HG03460 (cell line): Measurements from ENCODE around the gene FADS3.

Experiments used
- ATAC-seq: cut with Tn5 transposase; IDR thresholded peaks from one replicate; pipeline ENCODE4 v1.9.1; 2021; ENCODE audit not compliant: unreplicated experiment

The FADS3 gene

DNA sequence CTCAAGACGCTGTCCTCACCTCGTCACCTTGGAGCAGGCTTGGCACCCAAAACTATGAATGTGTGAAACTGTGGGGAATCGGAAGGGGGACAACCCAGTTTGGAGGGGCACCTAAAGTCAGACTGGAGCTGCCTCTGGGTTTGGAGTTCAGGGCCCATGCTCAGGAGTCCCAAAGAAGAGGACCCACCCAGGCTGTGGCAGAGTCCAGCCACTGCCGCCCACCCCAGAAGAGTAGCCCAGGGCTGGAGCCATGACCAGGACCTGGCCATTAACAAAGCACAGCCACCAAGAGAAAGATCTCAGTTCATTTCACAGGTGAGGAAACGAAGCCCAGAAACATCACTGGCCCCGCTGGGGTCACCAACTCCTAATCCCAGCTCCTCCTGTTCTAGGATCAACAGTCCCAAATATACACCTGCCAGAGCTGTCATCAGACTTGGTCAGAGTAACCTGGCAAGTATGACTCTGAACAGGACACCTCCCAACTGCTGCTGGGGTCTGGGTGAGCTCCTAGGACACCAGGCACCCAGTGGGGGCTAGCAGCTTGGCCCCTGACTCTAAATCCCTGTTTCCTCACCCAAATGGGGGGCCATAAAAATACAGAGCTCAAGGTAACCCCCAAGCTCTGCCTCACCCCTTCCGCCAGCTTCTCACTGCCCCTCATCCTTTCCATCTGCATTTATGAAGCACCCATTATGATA, 23.3 kb upstream of the FADS3 start:
- no peak for ATAC-seq

DNA sequence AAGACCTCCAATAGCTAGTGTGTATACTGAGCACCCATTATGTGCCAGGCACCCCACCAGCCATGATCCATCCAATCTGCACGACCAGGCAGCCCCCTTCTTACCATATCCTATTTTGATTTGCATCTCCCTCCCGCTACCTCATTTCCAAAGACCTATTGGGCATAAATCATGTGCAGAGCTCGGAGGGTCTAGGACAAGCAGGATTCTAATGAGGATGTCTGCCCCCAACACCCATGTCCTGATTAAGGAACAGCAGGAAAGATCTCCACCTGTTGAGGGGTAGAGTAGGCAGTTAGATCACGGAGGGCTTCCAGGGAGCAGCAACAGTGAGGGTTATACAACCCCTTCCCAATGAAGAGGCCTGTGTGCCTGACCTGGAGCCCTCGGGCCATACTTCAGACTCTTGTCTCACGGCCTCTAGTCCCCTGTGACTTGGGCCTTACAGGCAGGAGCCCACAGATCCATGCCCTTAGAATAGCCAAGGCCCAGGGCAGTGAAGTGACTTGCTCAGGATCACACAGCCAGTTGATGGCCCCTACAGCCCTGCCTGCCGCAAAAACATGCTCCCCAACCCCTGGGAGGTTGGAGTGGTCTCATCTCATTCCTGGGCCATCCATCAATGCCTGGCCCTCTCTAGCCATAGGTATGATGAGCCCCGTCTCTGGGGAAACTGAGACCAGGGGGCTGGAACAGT, 22.5 kb upstream of the FADS3 start:
- no peak for ATAC-seq

DNA sequence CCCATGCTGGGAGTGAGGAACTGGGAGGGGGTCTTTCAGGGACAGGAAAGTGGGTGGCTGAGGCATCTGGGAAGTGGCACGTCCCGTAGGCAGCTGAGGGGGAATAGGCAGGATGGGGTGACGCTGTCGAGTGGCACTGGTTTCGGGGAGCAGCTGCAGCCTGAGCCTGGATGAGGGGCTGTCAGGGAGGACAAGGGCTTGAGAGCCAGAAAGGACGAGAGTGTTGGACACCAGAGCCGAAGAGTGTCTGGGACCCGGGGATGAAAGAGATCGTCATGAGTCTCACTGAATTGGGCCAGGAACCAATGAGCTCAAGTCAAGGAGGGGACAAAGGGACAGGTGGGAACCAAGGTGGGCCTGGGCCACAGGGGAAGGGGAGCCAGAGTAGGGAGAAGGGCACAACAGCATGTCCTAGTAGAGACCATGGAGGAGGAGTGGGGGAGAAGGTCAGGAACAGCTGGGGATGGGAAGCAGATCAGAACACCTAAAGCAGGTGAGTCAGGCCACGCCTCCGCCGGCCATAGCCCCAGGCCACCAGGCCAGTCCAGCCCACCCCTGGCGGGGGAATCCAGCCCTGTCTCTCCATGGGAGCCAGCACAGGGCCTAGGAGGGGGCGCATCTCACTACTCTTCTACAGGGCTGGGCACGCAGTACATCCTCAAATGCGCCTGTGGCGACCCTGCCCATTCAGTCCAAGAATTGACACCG, 21.8 kb upstream of the FADS3 start:
- ATAC-seq: no peak

DNA sequence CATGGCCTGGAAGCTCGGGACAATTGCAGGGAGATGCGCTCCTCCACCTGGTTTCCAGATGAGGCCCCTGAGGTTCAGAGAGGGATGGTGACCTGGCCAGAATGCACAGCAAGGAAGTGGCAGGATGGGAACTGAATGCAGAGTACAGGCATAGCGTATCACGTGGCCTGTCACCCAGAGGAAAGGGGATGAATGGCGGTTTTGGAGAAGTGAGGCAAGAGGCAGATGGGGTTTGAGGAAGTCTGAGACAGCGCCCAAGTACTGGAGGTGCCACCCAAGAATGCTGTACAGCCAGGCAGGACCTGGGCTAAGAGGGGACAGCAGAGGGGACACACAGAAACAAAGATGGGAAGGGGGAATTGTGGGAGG, 21.2 kb upstream of the FADS3 start:
- ATAC-seq: no peak

DNA sequence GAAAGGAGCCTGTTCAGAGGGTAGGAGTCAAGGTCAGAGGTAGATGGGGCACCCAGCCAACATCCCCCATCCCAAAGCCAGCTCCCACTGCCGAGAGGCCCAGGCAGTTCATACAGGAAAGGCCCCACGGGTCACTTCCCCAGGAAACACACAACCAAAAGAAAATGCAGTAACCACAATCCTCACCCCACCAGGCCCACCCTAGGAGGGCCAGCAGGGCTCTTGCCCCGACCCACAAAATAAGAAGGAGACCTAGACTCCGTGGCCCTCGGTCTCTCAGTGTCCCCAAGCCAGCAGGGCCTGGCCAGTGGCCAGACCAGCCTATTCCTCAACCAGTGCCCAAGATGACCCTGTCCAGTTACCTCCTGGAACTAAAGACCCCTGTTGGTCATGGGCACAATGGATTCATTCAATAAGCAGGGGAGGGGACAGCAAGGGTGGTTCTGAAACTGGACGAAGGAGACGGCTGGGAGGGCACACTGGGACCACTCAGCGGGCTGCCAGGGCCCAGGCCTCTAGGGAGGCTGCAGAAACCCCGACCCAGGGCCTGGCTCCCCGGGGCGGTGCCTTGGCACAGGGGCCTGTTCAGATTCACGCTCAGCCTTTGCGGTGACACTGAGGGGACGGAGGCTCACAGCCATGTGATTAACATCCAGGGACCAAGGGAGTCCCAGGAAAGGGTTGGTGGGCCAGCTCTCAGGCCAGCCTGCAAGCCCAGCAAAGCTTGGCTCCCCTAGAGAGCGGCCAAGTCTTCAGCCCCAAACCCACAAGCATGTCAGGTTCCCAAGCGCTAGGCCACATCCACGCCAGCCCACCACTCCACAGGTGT, 20.6 kb upstream of the FADS3 start:
- no peak for ATAC-seq

DNA sequence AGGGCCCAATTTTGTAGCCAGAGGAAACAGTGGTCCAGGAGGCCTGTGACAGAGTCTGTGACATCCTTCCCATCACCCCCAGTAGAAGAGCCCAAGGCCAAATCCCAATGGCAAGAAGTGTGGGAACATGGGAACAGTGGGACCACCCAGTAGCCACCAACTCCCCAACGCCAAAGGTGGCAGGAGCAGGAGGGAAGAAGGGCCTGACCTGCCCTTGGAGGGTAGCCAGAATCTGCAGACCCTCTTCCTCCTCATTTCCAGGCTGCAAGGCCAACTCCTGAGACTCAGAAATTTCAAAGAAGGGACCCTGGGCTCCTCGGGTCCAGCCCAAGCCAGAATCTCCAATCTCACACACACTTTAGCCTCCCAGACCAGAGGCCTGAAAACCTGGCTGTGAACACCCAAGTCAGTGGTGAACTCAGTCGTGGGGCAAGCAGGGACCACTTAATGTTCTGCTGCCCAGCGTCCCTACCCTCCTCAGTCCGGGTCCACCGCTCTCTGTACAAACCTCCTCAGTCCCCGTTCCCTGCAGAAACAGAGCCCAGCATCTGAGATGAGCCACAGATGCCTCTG, 19.9 kb upstream of the FADS3 start:
- no peak for ATAC-seq

DNA sequence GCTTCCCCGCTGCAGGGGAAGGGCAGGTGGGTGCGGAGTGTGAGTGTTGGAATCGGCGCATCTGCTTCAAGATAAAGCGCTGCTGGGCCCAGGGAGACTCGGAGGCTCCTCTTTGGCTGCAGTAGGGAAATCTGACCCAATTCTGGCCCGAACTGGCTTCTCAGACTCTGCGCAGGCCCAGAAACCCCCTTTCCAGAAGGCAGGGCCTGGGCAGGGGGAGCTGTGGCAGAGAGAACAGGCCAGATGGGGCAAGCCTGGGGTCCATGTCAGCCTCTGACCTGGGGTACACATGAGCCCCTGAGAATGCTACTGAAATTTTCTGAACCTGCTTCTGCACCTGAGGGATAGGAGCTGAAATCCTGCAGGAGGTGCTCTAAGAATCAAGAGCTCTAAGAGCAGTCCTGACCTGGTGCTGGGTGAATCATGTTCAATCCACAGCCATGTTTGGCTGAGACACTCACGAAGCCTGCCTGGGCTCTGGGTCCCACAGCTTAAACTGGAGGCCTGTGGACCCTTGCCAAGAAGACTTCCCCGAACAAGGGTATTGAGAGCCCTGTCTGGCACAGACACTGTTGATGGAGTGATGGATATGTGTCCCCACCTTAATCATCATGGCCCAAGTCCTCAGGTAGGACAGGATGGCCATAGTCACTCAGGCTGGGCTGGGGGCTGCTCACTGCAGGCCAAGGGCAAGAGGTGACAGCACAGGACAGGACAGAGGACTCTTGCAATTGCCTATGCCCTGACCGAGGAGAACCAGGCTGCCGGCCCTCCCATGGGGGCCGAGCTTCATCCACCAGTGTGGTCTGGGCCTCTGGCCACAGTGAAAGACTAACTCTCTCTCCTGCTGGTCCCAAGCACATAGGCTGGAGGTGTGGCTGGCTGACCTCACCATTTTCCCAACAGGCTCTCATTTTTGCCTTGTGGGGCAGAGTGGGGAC, 19.1 kb upstream of the FADS3 start:
- ATAC-seq: no peak

DNA sequence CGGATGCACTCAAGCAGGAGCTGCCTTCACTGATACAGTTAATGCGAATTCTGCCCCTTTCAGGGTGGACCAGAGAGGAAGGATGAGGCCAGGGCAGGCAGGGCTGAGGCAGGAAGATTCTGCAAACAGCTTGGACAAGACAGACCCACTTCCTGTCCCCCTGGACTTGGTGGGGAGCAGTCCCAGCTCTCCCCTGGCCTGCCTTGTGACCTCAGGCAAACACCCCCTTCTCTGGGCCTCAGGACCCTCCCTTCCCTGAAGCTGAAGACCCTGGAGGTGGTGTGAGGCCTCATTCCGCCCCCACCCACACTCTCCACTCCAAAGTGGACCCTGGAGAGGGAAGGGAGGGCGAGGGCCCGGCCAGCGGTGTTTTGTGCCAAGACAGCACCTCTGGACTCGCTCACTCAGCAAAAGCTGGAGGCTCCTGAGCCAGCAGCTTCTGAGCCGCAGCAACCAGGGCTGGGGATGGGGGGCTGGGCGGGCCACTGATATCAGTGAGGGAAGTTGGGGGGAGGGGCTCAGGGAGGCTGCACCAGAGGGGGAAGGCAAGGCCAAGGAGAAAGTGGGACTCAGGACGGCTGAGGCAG, 17.5 kb upstream of the FADS3 start:
- no peak for ATAC-seq

DNA sequence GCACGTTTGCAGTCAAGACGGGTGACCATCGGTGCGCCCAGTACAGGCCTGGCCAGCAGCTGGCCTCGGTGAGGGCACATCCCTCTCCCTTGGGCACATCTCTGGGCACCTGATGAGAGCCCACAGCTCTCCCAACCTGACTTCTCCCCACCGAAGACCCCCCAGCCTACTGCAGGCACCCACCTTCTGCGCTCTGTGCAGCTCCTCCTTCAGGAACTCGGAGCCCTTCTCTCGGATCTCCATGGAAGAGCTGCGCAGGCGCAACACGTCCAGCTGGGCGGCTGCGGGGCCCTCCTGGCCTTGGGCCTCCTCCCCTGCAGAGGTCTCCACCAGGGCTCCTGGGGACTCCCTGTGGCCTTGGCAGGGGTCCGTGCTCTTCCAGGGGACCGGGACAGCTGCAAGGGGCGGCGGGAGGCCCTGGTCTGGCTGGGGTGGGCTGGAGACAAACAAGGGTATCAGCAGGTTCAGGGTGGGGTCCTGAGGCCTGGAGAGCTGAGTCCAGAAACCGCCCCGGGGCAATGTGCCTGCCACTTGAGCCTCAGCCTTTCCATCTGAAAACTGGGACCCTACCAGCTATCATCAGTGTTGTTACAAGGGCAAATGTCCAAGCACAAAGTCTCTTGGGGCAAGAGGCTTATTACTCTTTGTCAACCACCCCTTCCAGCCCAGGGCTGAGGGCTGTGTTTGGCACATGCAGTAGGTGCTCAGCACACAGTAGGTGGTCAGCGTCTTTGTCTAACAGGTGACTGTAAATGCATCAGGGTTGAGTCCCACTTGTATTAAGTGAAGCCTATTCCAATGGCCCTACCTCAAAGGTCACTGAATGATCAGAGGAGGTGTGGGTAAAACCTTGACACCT, 16.8 kb upstream of the FADS3 start:
- ATAC-seq: no peak

DNA sequence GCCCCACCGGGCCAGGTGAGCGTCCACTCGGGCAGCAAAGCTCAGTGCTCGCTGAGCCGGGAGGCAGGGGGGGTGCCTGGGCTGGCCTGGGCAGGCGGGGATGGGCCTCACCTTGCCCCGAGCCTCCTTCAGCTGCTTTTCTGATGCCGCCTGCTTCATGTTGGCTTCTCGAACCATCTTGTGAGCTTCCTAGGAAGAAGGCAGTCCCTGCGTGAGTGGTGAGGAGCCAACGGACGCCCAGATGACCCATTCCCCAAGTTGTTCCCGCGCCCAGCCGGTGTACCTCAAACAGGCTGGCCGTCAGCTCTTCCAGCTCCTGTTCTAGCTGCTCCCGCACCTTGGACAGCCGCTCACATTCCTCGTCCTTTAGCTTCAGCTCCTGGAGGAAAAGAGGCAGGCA, 15.9 kb upstream of the FADS3 start:
- ATAC-seq: no peak

DNA sequence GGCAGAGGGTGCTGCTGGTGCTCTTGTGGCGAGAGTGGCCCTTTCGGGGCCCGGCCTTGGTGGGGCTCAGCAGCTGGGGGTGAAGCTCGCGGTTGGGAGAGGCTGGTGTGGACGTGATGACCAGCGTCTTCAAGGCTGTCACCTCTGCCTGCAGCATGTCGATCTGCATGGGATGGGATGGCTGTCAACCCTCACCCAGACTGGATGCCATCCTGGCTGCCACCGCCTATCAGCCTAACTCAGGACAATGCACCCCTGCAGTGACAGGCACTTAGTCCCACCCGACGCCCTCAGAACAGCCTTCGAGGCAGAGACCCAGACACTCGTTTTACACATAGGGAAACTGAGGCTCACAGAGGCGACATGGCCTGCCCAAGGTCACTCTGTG, 15.2 kb upstream of the FADS3 start:
- no peak for ATAC-seq

DNA sequence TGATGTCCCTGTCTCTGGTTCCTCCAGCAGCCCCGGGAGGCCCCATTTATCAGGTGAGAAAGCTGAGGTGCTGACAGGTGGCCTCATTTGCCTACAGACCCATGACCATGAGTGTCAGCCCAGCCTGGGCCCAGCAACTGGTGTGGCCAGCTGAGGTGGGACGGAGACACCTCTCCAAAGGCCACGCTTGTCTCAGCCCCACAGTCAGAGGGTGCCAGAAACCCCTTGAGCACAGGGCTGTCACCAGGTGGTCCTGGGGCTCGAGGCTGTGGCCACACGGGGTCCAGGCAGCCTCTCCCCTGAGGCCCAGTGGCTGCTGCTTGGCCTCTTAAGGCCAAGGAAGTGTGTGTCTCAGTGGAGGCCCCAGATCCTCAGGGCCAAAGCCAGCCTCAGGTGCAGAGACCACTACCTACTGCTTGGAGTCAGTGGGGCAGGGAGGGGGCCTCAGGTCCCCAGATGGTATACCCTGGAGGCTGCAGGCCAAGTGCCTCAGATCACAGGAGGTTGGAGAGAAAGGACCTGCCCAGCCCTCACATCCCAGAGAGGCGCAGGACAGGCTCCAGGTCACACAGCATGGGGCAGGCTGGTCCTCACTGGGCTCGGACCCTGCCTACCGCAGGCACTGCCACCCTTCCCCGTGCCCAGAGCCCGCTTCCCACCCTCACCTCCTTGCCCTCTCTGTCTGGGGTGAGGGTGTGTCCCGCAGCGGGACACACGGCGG, 14.6 kb upstream of the FADS3 start:
- no peak for ATAC-seq

DNA sequence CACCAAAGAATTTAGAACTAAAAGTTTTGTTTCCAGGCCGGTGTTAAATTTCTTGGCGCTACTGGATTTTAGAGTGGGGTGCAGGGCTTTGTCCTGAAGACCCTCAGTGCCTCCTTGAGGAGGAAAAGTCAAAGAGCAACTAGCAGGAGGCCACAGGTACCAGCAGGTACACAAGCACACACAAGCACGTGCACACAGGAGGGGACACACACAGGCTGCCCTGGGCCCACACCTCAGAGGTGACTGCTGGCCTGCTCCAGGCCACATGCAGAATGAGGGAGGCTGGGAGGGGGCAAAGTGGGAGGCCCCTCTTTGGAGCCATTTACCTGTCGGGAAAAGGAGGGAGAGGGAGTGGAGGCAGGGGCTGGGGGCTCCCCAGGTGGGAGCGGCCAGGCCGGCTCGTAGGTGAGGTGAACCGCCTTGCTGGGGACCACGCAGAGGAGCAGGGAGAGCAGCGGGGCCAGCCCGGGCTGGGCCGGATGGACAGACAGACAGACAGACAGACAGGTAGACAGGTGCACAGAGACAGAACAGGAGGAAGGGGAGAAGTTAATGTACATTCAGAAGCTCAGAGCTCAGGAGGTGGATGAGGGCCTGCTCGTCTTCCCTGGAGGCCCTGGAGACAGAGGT, 13.8 kb upstream of the FADS3 start:
- ATAC-seq: no peak

DNA sequence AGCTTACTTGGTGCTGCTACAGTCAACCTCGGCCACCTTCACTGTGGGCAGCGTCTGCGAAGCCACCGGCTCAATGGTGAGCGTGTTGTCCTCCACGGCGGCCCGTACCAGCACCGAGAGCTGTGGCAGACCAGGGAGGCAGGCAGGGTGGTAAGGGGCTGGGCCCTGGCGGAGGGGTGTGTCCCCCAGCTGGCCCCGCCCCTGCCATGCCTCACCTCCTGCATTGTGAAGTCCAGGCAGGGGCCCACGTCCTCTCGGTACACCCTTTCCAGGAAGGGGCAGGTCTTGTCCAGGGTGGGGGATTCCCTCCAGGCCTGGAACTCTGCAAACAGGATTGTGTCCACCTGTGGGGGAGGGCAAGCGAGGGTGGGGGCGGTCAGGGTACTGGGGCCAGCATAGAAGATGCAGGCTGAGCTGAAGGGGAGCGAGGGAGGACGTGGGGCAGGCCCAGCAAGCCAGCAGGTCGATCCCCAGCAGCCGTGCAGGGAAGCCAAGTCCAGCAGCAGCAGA, 13.2 kb upstream of the FADS3 start:
- no peak for ATAC-seq

DNA sequence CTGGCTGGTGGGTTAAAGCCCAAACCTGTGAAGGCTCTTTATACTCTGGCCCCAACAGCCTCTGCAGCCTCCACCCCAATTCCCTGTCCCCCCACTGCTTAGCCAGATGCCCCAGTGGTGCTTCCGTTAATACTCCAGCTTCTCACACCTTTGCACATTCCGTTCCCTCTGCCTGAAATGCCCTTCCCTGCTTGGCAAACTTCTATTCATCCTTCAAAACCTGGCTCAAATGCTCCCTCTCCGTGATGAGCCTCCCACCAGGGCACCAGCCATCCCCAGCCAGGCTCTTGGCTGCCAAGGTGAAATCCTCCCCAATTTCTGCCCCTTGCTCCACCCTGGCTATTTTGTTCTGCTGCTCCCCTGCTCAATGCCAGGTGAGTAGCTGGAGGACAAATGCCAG, 12.5 kb upstream of the FADS3 start:
- no peak for ATAC-seq

DNA sequence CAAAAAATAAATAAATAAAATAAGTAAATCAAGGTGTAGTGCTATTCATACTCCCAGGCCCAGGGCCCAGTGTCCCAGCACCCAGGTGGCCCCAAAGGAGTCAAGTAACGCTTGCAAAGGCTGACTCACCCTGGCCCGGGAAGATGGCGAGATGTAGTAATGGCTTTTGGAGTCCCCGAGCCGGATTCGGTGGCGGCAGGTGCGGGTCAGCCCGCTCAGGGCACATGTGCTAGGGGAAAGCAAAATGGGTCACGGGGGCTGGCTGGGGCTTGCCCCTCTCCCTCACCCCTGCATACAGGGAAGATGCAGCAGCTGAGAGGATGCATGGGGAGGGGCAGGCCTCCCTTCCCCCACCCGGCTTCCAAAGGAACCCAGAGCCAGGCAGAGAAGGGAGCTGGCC, 11.0 kb upstream of the FADS3 start:
- no peak for ATAC-seq

DNA sequence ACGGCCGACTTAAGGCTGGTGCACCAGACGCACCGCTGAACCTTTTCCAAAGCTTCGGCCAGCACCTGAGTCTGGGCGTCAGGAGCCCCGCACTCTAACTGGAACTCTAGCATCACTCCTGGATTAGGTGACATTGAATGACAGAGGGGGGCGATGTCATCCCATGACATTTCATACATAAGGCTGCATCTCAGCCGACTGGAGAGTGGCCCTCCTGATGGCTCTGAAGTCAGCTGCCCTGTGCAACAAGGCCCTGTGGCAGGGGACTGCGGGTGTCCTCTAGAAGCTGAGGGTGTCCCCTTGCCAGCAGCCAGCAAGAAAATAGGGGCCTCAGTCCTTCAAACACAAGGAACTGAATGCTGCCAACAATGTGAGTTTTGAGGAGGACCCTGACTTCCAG, 10.1 kb upstream of the FADS3 start:
- no peak for ATAC-seq
